ENCODE data around the gene CIAO3.
"Not testable (repeated sequence)": the region's sequence is repeated elsewhere in the genome, so short reads cannot be mapped to it uniquely, and the experiment has no call there.

Gene CIAO3

GRCh38 chr16:692356-693108 lies 48.3 kb downstream of the CIAO3 start:
- DNase-seq (ENCODE audit: low spot score): no peak

- DNase-seq (ENCODE audit: low spot score): not testable (repeated sequence)
These were observed 49.6 kb downstream of the CIAO3 start for GRCh38 chr16:691242-691641.

- DNase-seq (ENCODE audit: low spot score): no peak
These were observed 51.5 kb downstream of the CIAO3 start for GRCh38 chr16:689175-689897.

- DNase-seq (ENCODE audit: low spot score): no peak
These were observed 53.3 kb downstream of the CIAO3 start for GRCh38 chr16:687499-687898.

GRCh38 chr16:686459-687260 lies 54.1 kb downstream of the CIAO3 start:
- no peak for DNase-seq (ENCODE audit: low spot score)

GRCh38 chr16:685967-686366 lies 54.8 kb downstream of the CIAO3 start:
- no peak for DNase-seq (ENCODE audit: low spot score)

GRCh38 chr16:684961-685696 lies 55.7 kb downstream of the CIAO3 start:
- DNase-seq (ENCODE audit: low spot score): no peak

GRCh38 chr16:684071-684794 lies 56.6 kb downstream of the CIAO3 start, which contains the start of gene JMJD8:
TSS of gene JMJD8 (minus strand) at chr16:684334. CDS start at chr16:684319, 15 bp downstream.
- peak; percentile 94 for DNase-seq (ENCODE audit: low spot score)

- no peak for DNase-seq (ENCODE audit: low spot score)
These were observed 57.3 kb downstream of the CIAO3 start for GRCh38 chr16:683396-684070.

GRCh38 chr16:682493-683395 lies 58.1 kb downstream of the CIAO3 start:
- no peak for DNase-seq (ENCODE audit: low spot score)

GRCh38 chr16:681746-682427 lies 58.9 kb downstream of the CIAO3 start:
- no peak for DNase-seq (ENCODE audit: low spot score)

GRCh38 chr16:680967-681745 lies 59.6 kb downstream of the CIAO3 start:
- DNase-seq (ENCODE audit: low spot score): no peak

- no peak for DNase-seq (ENCODE audit: low spot score)
These were observed 60.2 kb downstream of the CIAO3 start for GRCh38 chr16:680625-680945.

GRCh38 chr16:679814-680624 lies 60.8 kb downstream of the CIAO3 start, which contains the start of gene STUB1:
TSS of gene STUB1 (plus strand) at chr16:680410. CDS start at chr16:680526, 116 bp downstream.
- peak; percentile 85 for DNase-seq (ENCODE audit: low spot score)
